Sigmoid colon (tissue), 7 donors: ENCODE results near the gene ABLIM3. TPM values are rescaled to one million over a fixed set of nuclear protein-coding genes. Genes with fewer than 3 reads are reported as not detected.
"Not testable (repeated sequence)": the region's sequence is repeated elsewhere in the genome, so short reads cannot be mapped to it uniquely, and the experiment has no call there.

Source experiments
- DNase-seq: peaks from one replicate; pipeline ENCODE4 v3.0.0-alpha.2; 2019
- H3K27ac ChIP-seq, 4 donors: fragments of 200-600 bp; sonication (generic); one replicate each; pipeline ENCODE4 v1.5.1; 2016 to 2019; ENCODE audit warnings: mild to moderate bottlenecking in 1 of 4
- H3K27me3 ChIP-seq, 3 donors: fragments of 200-600 bp; sonication (generic); one replicate each; pipeline ENCODE4 v1.5.1; 2019; ENCODE audit warnings: mild to moderate bottlenecking in 1 of 3
- H3K36me3 ChIP-seq, 4 donors: fragments of 200-600 bp; sonication (generic); one replicate each; pipeline ENCODE4 v1.5.1; 2016 to 2019
- H3K4me1 ChIP-seq, 4 donors: fragments of 200-600 bp; sonication (generic); one replicate each; pipeline ENCODE4 v1.5.1; 2017 to 2019
- H3K4me3 ChIP-seq, 4 donors: fragments of 200-600 bp; sonication (generic); one replicate each; pipeline ENCODE4 v1.5.1; 2017 to 2019; ENCODE audit warnings: mild to moderate bottlenecking in 2 of 4, moderate library complexity in 1 of 4
- H3K9me3 ChIP-seq, 4 donors: fragments of 200-600 bp in 3 of 4; sonication (generic) in 3 of 4; one replicate each; pipeline versions ENCODE4 v1.5.1 to v1.6.1; 2013 to 2019
- EP300 ChIP-seq, 4 donors: sonication (generic); formaldehyde crosslinking; IDR thresholded peaks; one replicate each; pipeline ENCODE4 v1.6.1; 2017; ENCODE audit warnings: antibody characterized with exemption in 4 of 4
- POLR2A ChIP-seq, 2 donors: fragments of 450-650 bp; IDR thresholded peaks; one replicate each; pipeline ENCODE4 v1.6.1; 2016; ENCODE audit warnings: antibody characterized with exemption in 2 of 2, mild to moderate bottlenecking in 2 of 2, moderate library complexity in 2 of 2
- POLR2AphosphoS5 ChIP-seq, 4 donors: sonication (generic); formaldehyde crosslinking; IDR thresholded peaks; one replicate each; pipeline ENCODE4 v1.6.1; 2017; ENCODE audit warnings: antibody characterized with exemption in 4 of 4
- WGBS, 2 donors: extraction: QIAGEN DNeasy Blood & Tissue Kit; methylation state at CpG; one replicate each; pipeline ENCODE4 v1.1.7; 2013; 5-methylcytosine and 5-hydroxymethylcytosine counted together
- intact Hi-C: fragments of 100-400 bp; cut with DNase I; formaldehyde crosslinking; loops from one replicate; pipeline ENCODE4 v1.15.1; 2023
- polyA plus RNA-seq, 3 donors: library from polyadenylated mRNA; stranded (reverse); fragments of 200-250 nt; gene quantifications; one replicate each; pipeline ENCODE4 v1.2.3, GENCODE V29; 2013
- total RNA-seq, 4 donors: library from RNA; depleted of rRNA; stranded (reverse); fragments of >200 nt; gene quantifications; one replicate each; pipeline ENCODE4 v1.1.0, GENCODE V29; 2016
- TF ChIP-seq, protein P1 (sequence below), 4 experiments: fragments of 450-650 bp in 3 of 4; fragments of 200-600 bp in 1 of 4; IDR thresholded peaks; one replicate each; pipeline ENCODE4 v1.5.1; 2016 to 2019; ENCODE audit warnings: antibody characterized with exemption in 4 of 4, mild to moderate bottlenecking in 3 of 4, moderate library complexity in 2 of 4
- donor health status: healthy with polysubstance abuse.
- donor health status: Bipolar disorder and iron deficiency.
- donor health status: healthy.

Gene ABLIM3
- total and polyA plus RNA-seq, 7 donors: 5.8 to 19.9 (median 11.4) TPM

DNA sequence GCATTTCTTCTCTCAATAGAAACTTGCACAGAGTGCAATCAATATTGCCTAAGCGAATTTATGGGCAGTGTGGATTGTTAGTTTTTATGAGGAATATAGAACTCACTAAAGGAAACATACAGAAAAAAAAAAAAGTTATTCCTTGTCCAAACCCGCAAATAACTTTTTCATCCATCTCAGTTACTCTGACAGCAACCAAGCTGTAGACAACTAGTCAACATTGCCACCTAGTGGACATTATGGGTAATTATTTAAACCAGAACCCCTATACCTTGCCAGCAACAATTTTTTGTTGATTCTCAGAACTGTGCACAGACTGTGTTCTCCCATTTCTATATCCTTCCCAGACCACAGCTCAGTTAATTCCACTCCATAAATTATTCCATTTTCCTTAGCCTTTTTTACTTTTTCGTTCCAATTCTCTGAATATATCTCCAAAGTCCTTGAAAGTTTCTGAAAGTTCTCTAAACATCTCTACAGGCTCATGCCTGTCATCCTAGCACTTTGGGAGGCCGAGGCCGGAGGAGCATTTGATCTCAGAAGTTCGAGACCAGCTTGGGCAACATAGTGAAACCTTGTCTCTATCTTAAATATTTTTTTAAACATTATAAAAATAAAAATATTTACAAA, 127.8 kb downstream of the ABLIM3 start:
- intact Hi-C loops: loop anchor here (1.0 kb wide), 1 partner anchor 128 kb away; the partner anchor contains the start of gene ABLIM3
- WGBS, 2 donors: 61 to 66% methylated on average over 6 of the region's 6 CpGs
- DNase-seq: no peak
- no peak for TF ChIP-seq POLR2AphosphoS5 (IDR thresholded peaks at IDR 0.05)
- no peak for TF ChIP-seq EP300 (IDR thresholded peaks at IDR 0.05)
- no peak for TF ChIP-seq POLR2A (IDR thresholded peaks at IDR 0.05)
- TF ChIP-seq, protein P1, sequence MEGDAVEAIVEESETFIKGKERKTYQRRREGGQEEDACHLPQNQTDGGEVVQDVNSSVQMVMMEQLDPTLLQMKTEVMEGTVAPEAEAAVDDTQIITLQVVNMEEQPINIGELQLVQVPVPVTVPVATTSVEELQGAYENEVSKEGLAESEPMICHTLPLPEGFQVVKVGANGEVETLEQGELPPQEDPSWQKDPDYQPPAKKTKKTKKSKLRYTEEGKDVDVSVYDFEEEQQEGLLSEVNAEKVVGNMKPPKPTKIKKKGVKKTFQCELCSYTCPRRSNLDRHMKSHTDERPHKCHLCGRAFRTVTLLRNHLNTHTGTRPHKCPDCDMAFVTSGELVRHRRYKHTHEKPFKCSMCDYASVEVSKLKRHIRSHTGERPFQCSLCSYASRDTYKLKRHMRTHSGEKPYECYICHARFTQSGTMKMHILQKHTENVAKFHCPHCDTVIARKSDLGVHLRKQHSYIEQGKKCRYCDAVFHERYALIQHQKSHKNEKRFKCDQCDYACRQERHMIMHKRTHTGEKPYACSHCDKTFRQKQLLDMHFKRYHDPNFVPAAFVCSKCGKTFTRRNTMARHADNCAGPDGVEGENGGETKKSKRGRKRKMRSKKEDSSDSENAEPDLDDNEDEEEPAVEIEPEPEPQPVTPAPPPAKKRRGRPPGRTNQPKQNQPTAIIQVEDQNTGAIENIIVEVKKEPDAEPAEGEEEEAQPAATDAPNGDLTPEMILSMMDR (IDR thresholded peaks at IDR 0.05): peak in 3 of 4 experiments; percentile 51 to 69 (median 58)
- H3K36me3 ChIP-seq: no peaks in the 10 kb centered on the region
- H3K4me1 ChIP-seq: peaks cover 0 to 16% (median 12%) of the 10 kb centered on the region in 4 donors
- no peak overlapping the region for H3K27ac ChIP-seq
- peaks cover 0 to 2% (median 0%) of the 10 kb centered on the region in 4 donors for H3K9me3 ChIP-seq
- H3K4me3 ChIP-seq: no peak overlapping the region
- H3K27me3 ChIP-seq: no peaks in the 10 kb centered on the region

DNA sequence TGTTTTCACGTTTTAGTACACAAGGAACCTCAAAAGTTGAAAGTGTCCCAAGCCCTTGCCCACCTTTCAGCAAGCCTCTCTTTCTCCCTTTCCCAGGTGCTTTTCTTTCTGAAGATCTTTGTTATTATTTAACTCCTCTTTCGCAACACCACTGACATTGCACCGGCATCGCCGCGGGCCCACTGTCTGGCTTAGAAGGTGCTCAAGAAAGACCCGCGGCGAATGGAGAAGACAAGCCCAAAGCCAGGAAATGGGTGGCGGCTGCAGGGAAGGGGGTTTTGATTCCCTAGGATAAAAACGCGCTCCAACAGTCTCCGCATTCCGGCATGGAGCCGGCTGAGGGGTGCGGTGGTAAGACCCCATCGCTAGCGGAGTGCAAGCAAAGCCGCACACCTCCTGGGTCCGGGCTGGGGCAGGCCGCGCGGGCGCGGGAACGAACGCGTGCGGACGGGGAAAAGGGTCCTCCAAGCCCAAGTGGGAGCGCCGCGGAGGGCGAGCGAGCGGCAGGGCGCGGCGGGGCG, 130.0 kb downstream of the ABLIM3 start:
- peak overlapping the region; percentile 56 to 78 (median 62) for H3K27ac ChIP-seq
- 7 to 8% methylated on average over 40 of the region's 40 CpGs for WGBS, 2 donors
- peaks cover 0 to 16% (median 12%) of the 10 kb centered on the region in 4 donors for H3K4me1 ChIP-seq
- H3K9me3 ChIP-seq: peaks cover 0 to 2% (median 0%) of the 10 kb centered on the region in 4 donors
- intact Hi-C loops: no loop called here
- peak overlapping the region; percentile 21 to 70 (median 64) for H3K4me3 ChIP-seq
- H3K27me3 ChIP-seq: no peaks in the 10 kb centered on the region
- no peak for DNase-seq
- TF ChIP-seq POLR2A (IDR thresholded peaks at IDR 0.05) (no peak), POLR2AphosphoS5 (IDR thresholded peaks at IDR 0.05) (no peak), EP300 (IDR thresholded peaks at IDR 0.05) (no peak)
- TF ChIP-seq, protein P1 (IDR thresholded peaks at IDR 0.05): no peak
- H3K36me3 ChIP-seq: no peaks in the 10 kb centered on the region

DNA sequence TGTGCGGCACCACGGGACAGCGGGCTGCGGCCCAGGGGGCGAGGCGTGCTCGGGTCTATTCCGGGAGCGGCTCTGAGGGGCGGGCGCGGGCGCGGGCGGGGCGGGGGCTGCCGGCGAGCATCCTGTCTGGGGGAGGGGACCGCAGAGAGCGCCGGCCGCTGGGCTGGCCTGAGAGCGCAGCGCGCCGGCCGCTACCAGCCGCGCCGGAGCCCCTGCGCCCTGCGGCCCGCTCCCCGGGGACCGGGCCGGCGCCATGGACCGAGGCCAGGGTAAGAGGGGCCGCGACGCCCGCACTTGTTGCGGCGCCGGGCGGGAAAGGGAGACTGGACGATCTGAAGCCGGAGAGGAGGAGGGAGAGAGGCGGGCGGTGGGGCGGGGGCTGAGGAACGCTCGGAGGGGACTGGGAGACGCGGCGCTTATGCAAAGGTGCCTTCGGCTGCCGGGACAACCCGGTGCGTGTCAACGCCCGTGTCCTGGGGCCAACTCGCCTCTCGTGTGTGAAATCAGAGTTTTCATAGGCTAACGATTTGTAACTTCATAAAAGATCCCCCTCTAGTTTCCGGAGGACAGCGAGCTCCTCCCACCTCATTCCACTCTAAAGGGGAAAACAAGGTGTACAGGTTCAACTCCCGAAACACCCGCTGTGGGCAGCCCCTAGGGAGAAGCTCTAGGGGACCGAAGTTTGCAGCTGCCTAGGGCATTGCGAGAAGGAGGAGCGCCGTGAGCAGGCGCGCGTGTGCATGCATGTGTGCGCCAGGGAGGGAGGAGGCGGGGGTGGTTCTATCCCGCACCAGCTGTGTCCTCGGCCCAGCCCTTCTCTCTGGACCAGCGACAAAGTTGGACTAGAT, 130.6 kb downstream of the ABLIM3 start, which contains the start of gene AFAP1L1:
Gene AFAP1L1, plus strand, starts transcription at position 144 of the 848 bp plus-strand sequence. Its CDS starts 110 bp downstream, at position 254.
- peaks cover 0 to 16% (median 12%) of the 10 kb centered on the region in 4 donors for H3K4me1 ChIP-seq
- TF ChIP-seq, protein P1 (IDR thresholded peaks at IDR 0.05): no peak
- TF ChIP-seq EP300 (IDR thresholded peaks at IDR 0.05) (no peak), POLR2AphosphoS5 (IDR thresholded peaks at IDR 0.05) (peak in 3 of 4 donors; percentile 39 to 69 (median 54)), POLR2A (IDR thresholded peaks at IDR 0.05) (no peak)
- no peaks in the 10 kb centered on the region for H3K27me3 ChIP-seq
- H3K36me3 ChIP-seq: no peaks in the 10 kb centered on the region
- peak; percentile 82 for DNase-seq
- intact Hi-C loops: no loop called here
- H3K4me3 ChIP-seq: peak within 1 kb of the TSS; percentile 48 to 70 (median 64)
- peaks cover 0 to 2% (median 0%) of the 10 kb centered on the region in 4 donors for H3K9me3 ChIP-seq
- 1% methylated on average over 81 of the region's 81 CpGs for WGBS, 2 donors
- peak within 1 kb of the TSS; percentile 56 to 78 (median 62) for H3K27ac ChIP-seq

DNA sequence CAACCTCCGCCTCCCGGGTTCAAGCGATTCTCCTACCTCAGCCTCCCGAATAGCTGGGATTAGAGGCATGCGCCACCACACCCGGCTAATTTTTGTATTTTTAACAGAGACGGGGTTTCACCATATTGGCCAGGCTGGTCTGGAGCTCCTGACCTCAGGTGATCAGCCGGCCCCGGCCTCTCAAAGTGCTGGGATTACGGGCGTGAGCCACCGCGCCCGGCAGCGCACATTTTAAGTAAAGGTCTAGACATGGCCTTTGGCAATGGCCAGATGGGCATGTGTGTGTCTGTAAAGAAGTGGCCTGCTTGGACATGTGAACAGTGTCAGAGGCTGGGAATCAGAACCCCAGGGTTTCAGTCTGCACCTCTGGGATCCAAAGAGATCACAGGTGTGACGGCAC, 131.5 kb downstream of the ABLIM3 start:
- 54 to 67% methylated on average over 16 of the region's 16 CpGs for WGBS, 2 donors
- H3K4me3 ChIP-seq: peak overlapping the region; percentile 48 to 70 (median 64)
- H3K27ac ChIP-seq: peak overlapping the region; percentile 56 to 78 (median 62)

More for the DNA sequence above, 131.5 kb downstream of the ABLIM3 start:
- H3K9me3 ChIP-seq, intact Hi-C loops, H3K36me3 ChIP-seq, DNase-seq, H3K27me3 ChIP-seq: not testable (repeated sequence)
- peaks cover 0 to 16% (median 12%) of the 10 kb centered on the region in 4 donors for H3K4me1 ChIP-seq
